ENCODE results near the gene EVA1A.

DNA sequence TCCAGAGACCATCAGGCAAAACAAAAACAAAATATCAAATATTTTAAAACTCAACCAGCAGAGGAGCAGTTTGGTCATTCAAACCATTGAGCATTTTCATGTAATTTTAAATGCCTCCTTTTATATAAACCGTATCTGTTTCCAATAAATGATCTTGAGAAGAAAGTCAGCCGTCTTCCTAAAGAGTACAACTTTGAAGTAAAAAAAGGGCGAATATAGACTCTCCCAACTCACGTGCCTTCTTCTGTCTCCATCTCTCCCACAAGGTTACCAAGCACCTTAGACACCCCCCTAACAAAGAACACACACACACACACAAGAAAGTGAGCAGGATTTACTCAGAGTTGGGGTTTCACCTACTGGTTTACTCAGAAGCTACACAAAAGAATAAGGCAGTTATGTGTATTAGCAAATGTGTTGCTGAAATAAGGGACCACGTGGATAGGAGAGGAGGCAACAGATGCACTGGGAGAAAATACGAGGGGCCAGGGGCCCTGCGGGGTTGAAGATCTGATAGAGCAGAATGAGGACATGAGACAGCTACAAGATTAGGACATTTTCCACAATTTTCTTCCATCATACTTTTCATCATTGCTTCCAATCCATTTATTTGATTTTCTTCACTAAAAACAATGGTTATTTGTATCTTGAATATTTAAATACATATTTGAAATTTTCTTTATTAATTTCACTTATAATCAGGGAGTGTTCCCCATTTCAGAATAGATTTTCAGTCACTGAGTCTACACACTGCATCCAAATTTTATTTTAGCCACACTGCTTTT lies 45.0 kb downstream of the EVA1A start:
- no peak for TF ChIP-seq YY1 (IDR thresholded peaks at IDR 0.05; ENCODE audit: low read depth, low read length)
- TF ChIP-seq, protein P1, sequence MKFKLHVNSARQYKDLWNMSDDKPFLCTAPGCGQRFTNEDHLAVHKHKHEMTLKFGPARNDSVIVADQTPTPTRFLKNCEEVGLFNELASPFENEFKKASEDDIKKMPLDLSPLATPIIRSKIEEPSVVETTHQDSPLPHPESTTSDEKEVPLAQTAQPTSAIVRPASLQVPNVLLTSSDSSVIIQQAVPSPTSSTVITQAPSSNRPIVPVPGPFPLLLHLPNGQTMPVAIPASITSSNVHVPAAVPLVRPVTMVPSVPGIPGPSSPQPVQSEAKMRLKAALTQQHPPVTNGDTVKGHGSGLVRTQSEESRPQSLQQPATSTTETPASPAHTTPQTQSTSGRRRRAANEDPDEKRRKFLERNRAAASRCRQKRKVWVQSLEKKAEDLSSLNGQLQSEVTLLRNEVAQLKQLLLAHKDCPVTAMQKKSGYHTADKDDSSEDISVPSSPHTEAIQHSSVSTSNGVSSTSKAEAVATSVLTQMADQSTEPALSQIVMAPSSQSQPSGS (IDR thresholded peaks at IDR 0.05; ENCODE audit: low read length) = no peak
- no peak for TF ChIP-seq SRF (IDR thresholded peaks at IDR 0.05; ENCODE audit: low read depth, low read length)
- TF ChIP-seq, protein P2, sequence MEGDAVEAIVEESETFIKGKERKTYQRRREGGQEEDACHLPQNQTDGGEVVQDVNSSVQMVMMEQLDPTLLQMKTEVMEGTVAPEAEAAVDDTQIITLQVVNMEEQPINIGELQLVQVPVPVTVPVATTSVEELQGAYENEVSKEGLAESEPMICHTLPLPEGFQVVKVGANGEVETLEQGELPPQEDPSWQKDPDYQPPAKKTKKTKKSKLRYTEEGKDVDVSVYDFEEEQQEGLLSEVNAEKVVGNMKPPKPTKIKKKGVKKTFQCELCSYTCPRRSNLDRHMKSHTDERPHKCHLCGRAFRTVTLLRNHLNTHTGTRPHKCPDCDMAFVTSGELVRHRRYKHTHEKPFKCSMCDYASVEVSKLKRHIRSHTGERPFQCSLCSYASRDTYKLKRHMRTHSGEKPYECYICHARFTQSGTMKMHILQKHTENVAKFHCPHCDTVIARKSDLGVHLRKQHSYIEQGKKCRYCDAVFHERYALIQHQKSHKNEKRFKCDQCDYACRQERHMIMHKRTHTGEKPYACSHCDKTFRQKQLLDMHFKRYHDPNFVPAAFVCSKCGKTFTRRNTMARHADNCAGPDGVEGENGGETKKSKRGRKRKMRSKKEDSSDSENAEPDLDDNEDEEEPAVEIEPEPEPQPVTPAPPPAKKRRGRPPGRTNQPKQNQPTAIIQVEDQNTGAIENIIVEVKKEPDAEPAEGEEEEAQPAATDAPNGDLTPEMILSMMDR (IDR thresholded peaks at IDR 0.05; ENCODE audit: control extremely low read depth in 1 of 3, insufficient read depth in 1 of 3, low read depth in 1 of 3, low read length in 3 of 3) = no peak
- TF ChIP-seq TCF12 (IDR thresholded peaks at IDR 0.05; ENCODE audit: low read depth, low read length) = no peak
- TF ChIP-seq POLR2A (IDR thresholded peaks at IDR 0.05; ENCODE audit: control extremely low read depth in 1 of 2, low read depth in 2 of 2, low read length in 2 of 2) = no peak
- no peak for TF ChIP-seq GABPA (IDR thresholded peaks at IDR 0.05; ENCODE audit: borderline replicate concordance, insufficient read depth, low read length)
- no peak for TF ChIP-seq JUND (IDR thresholded peaks at IDR 0.05; ENCODE audit: low read length)
- TF ChIP-seq BACH1 (IDR thresholded peaks at IDR 0.05; ENCODE audit: low read length) = no peak
- TF ChIP-seq RAD21 (IDR thresholded peaks at IDR 0.05 in 1 of 2, conservative IDR thresholded peaks at IDR 0.05 in 1 of 2; ENCODE audit: low read depth in 2 of 2, low read length in 2 of 2) = no peak

All from H1 (cell line).